ENCODE measurements around the gene ANXA1. TPM values are rescaled to one million over a fixed set of nuclear protein-coding genes. Genes with fewer than 3 reads are reported as not detected.

The ANXA1 gene
- total RNA-seq, 3 donors from 2014 or later, result 364 to 729 (median 628) TPM

GRCh38 chr9:73114958-73115357 is 36.7 kb upstream of the ANXA1 start:
- intact Hi-C loops (cut with DNase I; ENCODE audit: low total_unique reads), result no loop called here
- TF ChIP-seq POLR2AphosphoS5 (IDR thresholded peaks at IDR 0.05), result no peak
- no peak for TF ChIP-seq POLR2A (IDR thresholded peaks at IDR 0.05)
- TF ChIP-seq, protein P1, sequence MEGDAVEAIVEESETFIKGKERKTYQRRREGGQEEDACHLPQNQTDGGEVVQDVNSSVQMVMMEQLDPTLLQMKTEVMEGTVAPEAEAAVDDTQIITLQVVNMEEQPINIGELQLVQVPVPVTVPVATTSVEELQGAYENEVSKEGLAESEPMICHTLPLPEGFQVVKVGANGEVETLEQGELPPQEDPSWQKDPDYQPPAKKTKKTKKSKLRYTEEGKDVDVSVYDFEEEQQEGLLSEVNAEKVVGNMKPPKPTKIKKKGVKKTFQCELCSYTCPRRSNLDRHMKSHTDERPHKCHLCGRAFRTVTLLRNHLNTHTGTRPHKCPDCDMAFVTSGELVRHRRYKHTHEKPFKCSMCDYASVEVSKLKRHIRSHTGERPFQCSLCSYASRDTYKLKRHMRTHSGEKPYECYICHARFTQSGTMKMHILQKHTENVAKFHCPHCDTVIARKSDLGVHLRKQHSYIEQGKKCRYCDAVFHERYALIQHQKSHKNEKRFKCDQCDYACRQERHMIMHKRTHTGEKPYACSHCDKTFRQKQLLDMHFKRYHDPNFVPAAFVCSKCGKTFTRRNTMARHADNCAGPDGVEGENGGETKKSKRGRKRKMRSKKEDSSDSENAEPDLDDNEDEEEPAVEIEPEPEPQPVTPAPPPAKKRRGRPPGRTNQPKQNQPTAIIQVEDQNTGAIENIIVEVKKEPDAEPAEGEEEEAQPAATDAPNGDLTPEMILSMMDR (IDR thresholded peaks at IDR 0.05), result no peak
- H3K4me1 ChIP-seq, result no peaks in the 10 kb centered on the region

GRCh38 chr9:73116031-73116430 is 35.6 kb upstream of the ANXA1 start:
- no peaks in the 10 kb centered on the region for H3K36me3 ChIP-seq
- H3K4me3 ChIP-seq, result no peak overlapping the region
- intact Hi-C loops (cut with DNase I; ENCODE audit: low total_unique reads), result no loop called here
- H3K27ac ChIP-seq, result no peak overlapping the region
- TF ChIP-seq, protein P1 (IDR thresholded peaks at IDR 0.05), result no peak
- no peak for TF ChIP-seq POLR2AphosphoS5 (IDR thresholded peaks at IDR 0.05)
- no peak for TF ChIP-seq POLR2A (IDR thresholded peaks at IDR 0.05)
- no peaks in the 10 kb centered on the region for H3K9me3 ChIP-seq
- no peaks in the 10 kb centered on the region for H3K4me1 ChIP-seq
- no peak for DNase-seq (ENCODE audit: low spot score in 2 of 2)
- no peaks in the 10 kb centered on the region for H3K27me3 ChIP-seq

More at GRCh38 chr9:73114958-73115357, 36.7 kb upstream of the ANXA1 start:
- DNase-seq (ENCODE audit: low spot score in 2 of 2), result no peak
- Histone ChIP-seq H3K4me3 (no peak overlapping the region), H3K27ac (peak overlapping the region in 1 of 2 donors; percentile 15), H3K27me3 (no peaks in the 10 kb centered on the region), H3K9me3 (no peaks in the 10 kb centered on the region), H3K36me3 (no peaks in the 10 kb centered on the region)

DNA sequence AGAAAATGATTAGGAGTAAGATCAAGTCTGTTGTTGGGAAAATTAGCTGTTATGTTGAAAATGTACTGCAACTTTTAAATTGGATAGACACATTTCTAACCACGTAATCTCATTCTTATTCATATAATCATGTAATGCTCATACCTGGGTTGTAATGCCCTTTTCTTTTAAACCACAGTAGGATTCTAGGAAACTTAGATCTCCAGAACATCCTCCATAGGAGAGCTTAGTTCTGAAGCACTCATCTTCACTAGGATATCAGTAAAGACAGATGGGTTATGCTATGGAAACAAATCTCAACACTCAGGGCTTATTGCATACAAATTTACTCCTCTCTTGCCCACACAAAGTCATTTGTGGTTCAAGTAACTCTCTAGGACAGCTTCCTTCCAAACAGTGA is 34.8 kb upstream of the ANXA1 start:
- H3K27me3 ChIP-seq, result no peaks in the 10 kb centered on the region
- H3K27ac ChIP-seq, result no peak overlapping the region
- H3K4me1 ChIP-seq, result no peaks in the 10 kb centered on the region
- DNase-seq (ENCODE audit: low spot score in 2 of 2), result no peak
- no peak for TF ChIP-seq POLR2A (IDR thresholded peaks at IDR 0.05)
- TF ChIP-seq, protein P1 (IDR thresholded peaks at IDR 0.05), result no peak
- TF ChIP-seq POLR2AphosphoS5 (IDR thresholded peaks at IDR 0.05), result no peak
- H3K36me3 ChIP-seq, result no peaks in the 10 kb centered on the region
- H3K9me3 ChIP-seq, result no peaks in the 10 kb centered on the region
- intact Hi-C loops (cut with DNase I; ENCODE audit: low total_unique reads), result no loop called here
- H3K4me3 ChIP-seq, result no peak overlapping the region

- intact Hi-C loops (cut with DNase I; ENCODE audit: low total_unique reads), result no loop called here
- no peaks in the 10 kb centered on the region for H3K9me3 ChIP-seq
- H3K36me3 ChIP-seq, result no peaks in the 10 kb centered on the region
- no peaks in the 10 kb centered on the region for H3K4me1 ChIP-seq
- no peak overlapping the region for H3K27ac ChIP-seq
- TF ChIP-seq POLR2A (IDR thresholded peaks at IDR 0.05) (no peak), POLR2AphosphoS5 (IDR thresholded peaks at IDR 0.05) (no peak)
- TF ChIP-seq, protein P1 (IDR thresholded peaks at IDR 0.05), result no peak
- H3K27me3 ChIP-seq, result no peaks in the 10 kb centered on the region
- DNase-seq (ENCODE audit: low spot score in 2 of 2), result no peak
- H3K4me3 ChIP-seq, result no peak overlapping the region
These were observed 33.4 kb upstream of the ANXA1 start for GRCh38 chr9:73118286-73118685.

DNA sequence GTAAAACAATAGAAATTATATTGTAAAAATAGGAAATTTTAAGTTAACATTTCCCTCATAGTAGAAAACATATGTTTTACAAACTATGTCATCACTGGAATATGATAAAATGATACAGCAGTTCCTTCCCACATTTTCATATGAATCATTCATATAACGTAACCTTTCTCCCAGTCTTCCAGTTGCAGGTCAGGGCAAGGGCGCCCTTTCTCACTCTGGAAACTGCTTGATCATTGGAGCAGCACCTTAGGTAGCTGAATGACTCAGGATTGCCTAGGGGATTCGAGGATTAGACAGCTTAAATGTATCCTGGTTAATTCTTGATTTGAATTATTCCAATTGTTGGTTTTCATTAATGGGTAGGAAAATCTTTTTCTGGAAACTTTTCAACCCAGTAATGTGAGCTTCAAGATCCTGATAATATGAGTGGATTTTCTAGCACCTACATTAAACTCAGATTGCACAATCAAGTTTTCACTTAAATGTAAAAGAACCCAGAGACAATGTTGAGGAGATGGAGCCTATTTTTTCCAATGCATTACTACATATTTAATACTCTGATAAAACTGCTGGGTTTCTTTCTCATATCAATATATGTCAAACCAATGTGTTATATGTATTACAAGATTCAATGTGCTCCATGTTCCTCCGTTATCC is 32.6 kb upstream of the ANXA1 start:
- Histone ChIP-seq H3K27me3 (no peaks in the 10 kb centered on the region), H3K36me3 (no peaks in the 10 kb centered on the region), H3K4me1 (no peaks in the 10 kb centered on the region), H3K9me3 (no peaks in the 10 kb centered on the region), H3K27ac (no peak overlapping the region), H3K4me3 (no peak overlapping the region)
- intact Hi-C loops (cut with DNase I; ENCODE audit: low total_unique reads), result no loop called here
- no peak for DNase-seq (ENCODE audit: low spot score in 2 of 2)
- TF ChIP-seq, protein P1 (IDR thresholded peaks at IDR 0.05), result no peak
- TF ChIP-seq POLR2A (IDR thresholded peaks at IDR 0.05) (no peak), POLR2AphosphoS5 (IDR thresholded peaks at IDR 0.05) (no peak)
